Mesenteric fat pad (tissue), 1 donor: ENCODE measurements around the gene TMEM63C. TPM values are rescaled to one million over a fixed set of nuclear protein-coding genes. Genes with fewer than 3 reads are reported as not detected.
A peak's percentile ranks its signal among the peaks of the same experiment; 100 is the strongest.

ENCODE experiments used
- DNase-seq: peaks from one replicate; pipeline ENCODE4 v3.0.0-alpha.2; 2020; ENCODE audit warnings: low spot score
- total RNA-seq: library from RNA; stranded (reverse); fragmentation: NEBNext Ultra II Directional; extraction: Animal tissue kit (Norgen Biotek cat#: 25700); gene quantifications from one replicate; pipeline ENCODE4 v1.2.1, GENCODE V29; 2021
- donor health status: DM: yes; HTN: yes; CAD: no.

TMEM63C gene
- total RNA-seq, 1 donor from 2014 or later = 0.51 TPM

- DNase-seq = no peak
These were observed 69.3 kb downstream of the TMEM63C start for GRCh38 chr14:77250927-77251326.

- no peak for DNase-seq
These were observed 70.3 kb downstream of the TMEM63C start for GRCh38 chr14:77251870-77252269.

- no peak for DNase-seq
These were observed 72.0 kb downstream of the TMEM63C start for GRCh38 chr14:77253333-77254190.

- no peak for DNase-seq
These were observed 75.1 kb downstream of the TMEM63C start for GRCh38 chr14:77256694-77257093.

- no peak for DNase-seq
These were observed 76.1 kb downstream of the TMEM63C start for GRCh38 chr14:77257700-77258099.

- DNase-seq = no peak
These were observed 77.0 kb downstream of the TMEM63C start for GRCh38 chr14:77258566-77258965.

GRCh38 chr14:77259025-77259715 lies 77.6 kb downstream of the TMEM63C start:
- no peak for DNase-seq

GRCh38 chr14:77260199-77260598 lies 78.6 kb downstream of the TMEM63C start:
- no peak for DNase-seq

GRCh38 chr14:77260631-77261030 lies 79.0 kb downstream of the TMEM63C start:
- DNase-seq = no peak

- no peak for DNase-seq
These were observed 83.0 kb downstream of the TMEM63C start for GRCh38 chr14:77264466-77265186.

- no peak for DNase-seq
These were observed 83.6 kb downstream of the TMEM63C start for GRCh38 chr14:77265187-77265515.

- DNase-seq = no peak
These were observed 84.2 kb downstream of the TMEM63C start for GRCh38 chr14:77265561-77266335.

GRCh38 chr14:77266336-77266735 lies 84.7 kb downstream of the TMEM63C start:
- DNase-seq = no peak

- DNase-seq = no peak
These were observed 86.5 kb downstream of the TMEM63C start for GRCh38 chr14:77267937-77268699.

- DNase-seq = peak; percentile 57
These were observed 87.5 kb downstream of the TMEM63C start for GRCh38 chr14:77268989-77269600.

- peak; percentile 82 for DNase-seq
These were observed 88.9 kb downstream of the TMEM63C start for GRCh38 chr14:77270361-77271112.

- DNase-seq = peak; percentile 45
These were observed 89.6 kb downstream of the TMEM63C start, which contains the start of gene NGB for GRCh38 chr14:77271113-77271710. TSS of gene NGB (minus strand) at chr14:77271206. CDS start at chr14:77270937, 269 bp downstream.

GRCh38 chr14:77272261-77272660 lies 90.7 kb downstream of the TMEM63C start:
- peak; percentile 26 for DNase-seq

GRCh38 chr14:77273796-77274195 lies 92.2 kb downstream of the TMEM63C start:
- peak; percentile 51 for DNase-seq
